Measurements from ENCODE around the gene PRKCD.

- TF ChIP-seq CTCF (IDR thresholded peaks at IDR 0.05) (no peak), POLR2A (IDR thresholded peaks at IDR 0.05) (no peak)
Measured at GRCh38 chr3:53173107-53173506, 12.1 kb downstream of the PRKCD start.
